A549 (cell line): ENCODE data around the gene OR11H6. TPM values are rescaled to one million over a fixed set of nuclear protein-coding genes. Genes with fewer than 3 reads are reported as not detected.
"Not testable (repeated sequence)": the region's sequence is repeated elsewhere in the genome, so short reads cannot be mapped to it uniquely, and the experiment has no call there.

Experiments used
- ATAC-seq, 2 experiments: fragments of 200-7000 bp in 1 of 2; fragments of >200 bp in 1 of 2; cut with Nextera tagmentation in 1 of 2; cut with Tn5 transposase in 1 of 2; 3 replicates each; pipeline versions ENCODE4 v1.8.0 to v1.9.1; 2018 to 2020; ENCODE audit warnings: mild to moderate bottlenecking in 1 of 2, moderate library complexity in 1 of 2
- CTCF ChIA-PET: fragments of 300-600 bp; sonication (Branson Sonifier 250); formaldehyde crosslinking; extraction: SDS; loops from one replicate; lab custom pipeline; 2021; ENCODE audit warnings: antibody characterized with exemption, inconsistent platforms; lab: Yijun Ruan, JAX
- POLR2A ChIA-PET: fragments of 350-600 bp; formaldehyde crosslinking; extraction: SDS; loops from one replicate; lab custom pipeline; 2021; ENCODE audit warnings: antibody characterized with exemption, inconsistent platforms; lab: Yijun Ruan, JAX
- DNase-seq, 2 experiments: peaks; one replicate each; pipeline versions ENCODE4 v3.0.0 to v3.0.0-alpha.2; 2011 to 2016; ENCODE audit warnings: low read depth in 1 of 2, low spot score in 1 of 2
- FAIRE-seq: peaks from 2 replicates; lab custom pipeline; 2011; peaks lifted over from hg19 to GRCh38; lab: Jason Lieb, UNC
- H3K27ac ChIP-seq, 2 experiments: fragments of >200 bp; sonication (Bioruptor Twin); formaldehyde crosslinking; 3 replicates each; pipeline ENCODE4 v1.5.1; 2016 to 2017
- H3K4me1 ChIP-seq: fragments of >200 bp; sonication (Bioruptor Twin); formaldehyde crosslinking; 3 replicates; pipeline ENCODE4 v1.6.1; 2016
- H3K4me2 ChIP-seq: fragments of >200 bp; sonication (Bioruptor Twin); formaldehyde crosslinking; 3 replicates; pipeline ENCODE4 v1.6.1; 2016
- H3K4me3 ChIP-seq: fragments of >200 bp; sonication (Bioruptor Twin); formaldehyde crosslinking; 3 replicates; pipeline ENCODE4 v1.5.1; 2016
- H3K9me3 ChIP-seq: fragments of >200 bp; sonication (Bioruptor Twin); formaldehyde crosslinking; 3 replicates; pipeline ENCODE4 v1.6.1; 2016
- BCL3 ChIP-seq: fragments of >200 bp; sonication (Bioruptor Twin); formaldehyde crosslinking; IDR thresholded peaks from 3 replicates; pipeline ENCODE4 v1.6.1; 2016
- CBX2 ChIP-seq: fragments of 200-600 bp; sonication (generic); IDR thresholded peaks from 2 replicates; pipeline ENCODE4 v1.6.1; 2016; ENCODE audit warnings: low read depth, mild to moderate bottlenecking, borderline replicate concordance
- CBX8 ChIP-seq: fragments of 200-600 bp; sonication (generic); IDR thresholded peaks from 2 replicates; pipeline ENCODE4 v1.6.1; 2016
- EHF ChIP-seq: fragments of 250-450 bp; sonication (Bioruptor Pico); IDR thresholded peaks from 2 replicates; pipeline ENCODE4 v1.5.0; 2020; ENCODE audit warnings: mild to moderate bottlenecking
- ELK1 ChIP-seq: fragments of 150-350 bp; IDR thresholded peaks from 2 replicates; pipeline ENCODE4 v1.6.1; 2014; ENCODE audit warnings: low read depth, mild to moderate bottlenecking, low read length
- EP300 ChIP-seq, 2 experiments: fragments of >200 bp; sonication (Bioruptor Twin); formaldehyde crosslinking; IDR thresholded peaks; 2 replicates in 1 of 2; 3 replicates in 1 of 2; pipeline ENCODE4 v1.6.1; 2016 to 2017
- FOSB ChIP-seq: fragments of 250-450 bp; sonication (Bioruptor Pico); IDR thresholded peaks from 2 replicates; pipeline ENCODE4 v1.5.0; 2020; ENCODE audit warnings: mild to moderate bottlenecking, moderate library complexity
- FOSL2 ChIP-seq, 2 experiments: fragments of 450-650 bp in 1 of 2; fragments of >200 bp in 1 of 2; sonication (Bioruptor Twin) in 1 of 2; formaldehyde crosslinking; IDR thresholded peaks; 2 replicates each; pipeline versions ENCODE4 v1.5.0 to v1.6.1; 2016 to 2020; ENCODE audit warnings: mild to moderate bottlenecking in 1 of 2, moderate library complexity in 1 of 2
- FOXS1 ChIP-seq: fragments of 250-450 bp; sonication (Bioruptor Pico); IDR thresholded peaks from 2 replicates; pipeline ENCODE4 v1.5.0; 2020; ENCODE audit warnings: mild to moderate bottlenecking, moderate library complexity
- HDAC2 ChIP-seq: fragments of 200-600 bp; sonication (generic); IDR thresholded peaks from 2 replicates; pipeline ENCODE4 v1.6.1; 2016
- HOXA7 ChIP-seq: fragments of 250-450 bp; sonication (Bioruptor Pico); IDR thresholded peaks from 2 replicates; pipeline ENCODE4 v1.5.0; 2020; ENCODE audit warnings: mild to moderate bottlenecking, moderate library complexity
- HOXB13 ChIP-seq: fragments of 250-450 bp; sonication (Bioruptor Pico); IDR thresholded peaks from 2 replicates; pipeline ENCODE4 v1.5.0; 2020; ENCODE audit warnings: low read depth, mild to moderate bottlenecking, moderate library complexity
- HOXB5 ChIP-seq: fragments of 250-450 bp; sonication (Bioruptor Pico); IDR thresholded peaks from 2 replicates; pipeline ENCODE4 v1.5.0; 2020; ENCODE audit warnings: mild to moderate bottlenecking, moderate library complexity
- KDM1A ChIP-seq: fragments of 200-600 bp; sonication (generic); IDR thresholded peaks from 2 replicates; pipeline ENCODE4 v1.6.1; 2016; ENCODE audit warnings: low read depth, mild to moderate bottlenecking
- MAFK ChIP-seq: fragments of 450-650 bp; IDR thresholded peaks from 2 replicates; pipeline ENCODE4 v1.6.1; 2014; ENCODE audit not compliant: partially characterized antibody
- MAZ ChIP-seq: fragments of 150-350 bp; IDR thresholded peaks from 2 replicates; pipeline ENCODE4 v1.6.1; 2014; ENCODE audit warnings: antibody characterized with exemption, low read depth, low read length, borderline replicate concordance
- PBX3 ChIP-seq: IDR thresholded peaks from 2 replicates; pipeline ENCODE4 v1.6.1; 2012
- PHF8 ChIP-seq: fragments of 200-600 bp; sonication (generic); IDR thresholded peaks from 2 replicates; pipeline ENCODE4 v1.6.1; 2016; ENCODE audit warnings: low read depth, mild to moderate bottlenecking, antibody characterized with exemption, moderate library complexity, borderline replicate concordance
- POLR2A ChIP-seq: IDR thresholded peaks from 2 replicates; pipeline ENCODE4 v1.6.1; 2012; ENCODE audit warnings: mild to moderate bottlenecking, low read length
- RAD21 ChIP-seq, 2 experiments: fragments of >200 bp in 1 of 2; sonication (Bioruptor Twin) in 1 of 2; formaldehyde crosslinking in 1 of 2; IDR thresholded peaks in 1 of 2; conservative IDR thresholded peaks in 1 of 2; 2 replicates in 1 of 2; 3 replicates in 1 of 2; pipeline ENCODE4 v1.6.1; 2012 to 2018; ENCODE audit warnings: inconsistent platforms in 1 of 2
- RFX5 ChIP-seq: fragments of 450-650 bp; IDR thresholded peaks from 2 replicates; pipeline ENCODE4 v1.7.1; 2014; ENCODE audit warnings: antibody characterized with exemption, mild to moderate bottlenecking, moderate library complexity
- SMC3 ChIP-seq: fragments of >200 bp; sonication (Bioruptor Twin); formaldehyde crosslinking; IDR thresholded peaks from 3 replicates; pipeline ENCODE4 v1.6.1; 2018; ENCODE audit warnings: inconsistent platforms
- TFCP2L1 ChIP-seq: fragments of 250-450 bp; sonication (Bioruptor Pico); IDR thresholded peaks from 2 replicates; pipeline ENCODE4 v1.5.0; 2021; ENCODE audit warnings: mild to moderate bottlenecking
- TP53 ChIP-seq: fragments of 250-450 bp; sonication (Bioruptor Pico); IDR thresholded peaks from 2 replicates; pipeline ENCODE4 v1.5.0; 2021; ENCODE audit warnings: mild to moderate bottlenecking, moderate library complexity
- ZFP36 ChIP-seq: fragments of 450-650 bp; IDR thresholded peaks from 2 replicates; pipeline ENCODE4 v1.6.1; 2014; ENCODE audit warnings: borderline replicate concordance; ENCODE audit not compliant: partially characterized antibody
- ZSCAN20 ChIP-seq: fragments of 250-450 bp; sonication (Bioruptor Pico); IDR thresholded peaks from 2 replicates; pipeline ENCODE4 v1.8.0; 2022; ENCODE audit warnings: mild to moderate bottlenecking, moderate library complexity
- WGBS: methylation state at CpG from one replicate; pipeline ENCODE4 v1.1.6; 2017; ENCODE audit errors: missing lambda C conversion rate; 5-methylcytosine and 5-hydroxymethylcytosine counted together
- polyA minus RNA-seq: library from RNA; depleted of rRNA, polyadenylated mRNA; stranded (reverse); fragments of >200 nt; gene quantifications from 2 replicates; pipeline ENCODE4 v1.2.3, GENCODE V29; 2011; rRNA and poly(A)+ RNA removed
- polyA plus RNA-seq, 4 experiments: library from polyadenylated mRNA; depleted of rRNA in 3 of 4; stranded (reverse); fragments of >200 nt; fragmentation: RNase III in 1 of 4; extraction: RNeasy Plus Mini Kit Qiagen cat#74134 plus additional on column Dnase treatment in 1 of 4; gene quantifications; 2 replicates in 3 of 4; 3 replicates in 1 of 4; pipeline ENCODE4 v1.2.3, GENCODE V29; 2011 to 2017

Gene OR11H6
- not detected in 2 replicates for polyA plus RNA-seq (2011; rRNA removed)
- not detected in 2 replicates for polyA plus RNA-seq (2012; cell fraction: cytosol; rRNA removed)
- polyA plus RNA-seq (2012; cell fraction: nucleus; rRNA removed): not detected in 2 replicates
- not detected in 3 replicates for polyA plus RNA-seq (2017; fragmentation: RNase III; extraction: RNeasy Plus Mini Kit Qiagen cat#74134 plus additional on column Dnase treatment)
- polyA minus RNA-seq: not detected in 2 replicates

- Histone ChIP-seq H3K4me3 (no peak within 1 kb of the TSS), H3K27ac (no peak within 1 kb of the TSS), H3K4me1 (peaks cover 14% of the 10 kb centered on the region), H3K9me3 (no peaks in the 10 kb centered on the region), H3K4me2 (no peak within 1 kb of the TSS)
- ChIA-PET CTCF (no interaction called here), POLR2A (no interaction called here)
- TF ChIP-seq SMC3 (no peak), PHF8 (no peak), POLR2A (no peak), MAFK (no peak), TP53 (CRISPR knock-in tag) (no peak), ZSCAN20 (CRISPR knock-in tag) (no peak), HOXA7 (CRISPR knock-in tag) (no peak), EHF (no peak), KDM1A (no peak), EP300 (IDR thresholded peaks at IDR 0.05) (no peak)
- FAIRE-seq (no peak), ATAC-seq (no peak), DNase-seq (no peak)
- WGBS: 9% methylated on average over 2 of the region's 2 CpGs
These were observed at the start of gene OR11H6 for GRCh38 chr14:20223410-20223809. OR11H6 (plus strand) TSS chr14:20223710; CDS start chr14:20223710, 0 bp downstream.

- H3K4me2 ChIP-seq, H3K27ac ChIP-seq, H3K9me3 ChIP-seq, ATAC-seq, DNase-seq, FAIRE-seq, H3K4me3 ChIP-seq, CTCF ChIA-PET, H3K4me1 ChIP-seq, POLR2A ChIA-PET: not testable (repeated sequence)
These were observed 49.3 kb upstream of the OR11H6 start for GRCh38 chr14:20174205-20174604.

- TF ChIP-seq PHF8 (no peak), TFCP2L1 (CRISPR knock-in tag) (no peak), EHF (no peak), BCL3 (no peak), CBX2 (no peak), ELK1 (no peak), HDAC2 (no peak), RFX5 (no peak), CBX8 (no peak), ZFP36 (no peak)
These were observed 47.2 kb upstream of the OR11H6 start for GRCh38 chr14:20176330-20176729.

GRCh38 chr14:20177433-20177974, 46.0 kb upstream of the OR11H6 start:
- Histone ChIP-seq H3K4me3 (no peak overlapping the region), H3K4me1 (no peaks in the 10 kb centered on the region), H3K27ac (no peak overlapping the region), H3K9me3 (no peaks in the 10 kb centered on the region), H3K4me2 (no peak overlapping the region)
- DNase-seq (no peak), FAIRE-seq (no peak), ATAC-seq (no peak)
- POLR2A ChIA-PET: no interaction called here
- 43% methylated on average over 7 of the region's 7 CpGs for WGBS
- CTCF ChIA-PET: no interaction called here
- no peak for TF ChIP-seq HOXB13 (CRISPR knock-in tag)
- TF ChIP-seq EP300 (IDR thresholded peaks at IDR 0.05): no peak
- TF ChIP-seq CBX8: no peak
- TF ChIP-seq FOXS1: no peak
- no peak for TF ChIP-seq HOXB5 (CRISPR knock-in tag)
- TF ChIP-seq FOSL2 (IDR thresholded peaks at IDR 0.05): no peak
- no peak for TF ChIP-seq FOSL2 (CRISPR knock-in tag; IDR thresholded peaks at IDR 0.05)
- no peak for TF ChIP-seq CBX2
- TF ChIP-seq RAD21 (conservative IDR thresholded peaks at IDR 0.05 in 1 of 2, IDR thresholded peaks at IDR 0.05 in 1 of 2): no peak
- no peak for TF ChIP-seq PBX3
- no peak for TF ChIP-seq FOSB (CRISPR knock-in tag)
- TF ChIP-seq MAZ: no peak
- TF ChIP-seq TFCP2L1 (CRISPR knock-in tag): no peak

More at GRCh38 chr14:20176330-20176729, 47.2 kb upstream of the OR11H6 start:
- ATAC-seq (no peak), FAIRE-seq (no peak), DNase-seq (no peak)
- H3K4me3 ChIP-seq: no peak overlapping the region
- POLR2A ChIA-PET: no interaction called here
- CTCF ChIA-PET: interaction anchor here (0.8 kb wide), 1 partner anchor 32 kb away, joined by 3 read pairs; no protein-coding TSS in a partner anchor
- H3K4me2 ChIP-seq: no peak overlapping the region
- WGBS: 21% methylated on average over 6 of the region's 6 CpGs
- H3K27ac ChIP-seq: no peak overlapping the region
- H3K4me1 ChIP-seq: no peaks in the 10 kb centered on the region
- H3K9me3 ChIP-seq: no peaks in the 10 kb centered on the region
